Esophagus muscularis mucosa (tissue), 4 donors: ENCODE data around the gene NXT1. TPM values are rescaled to one million over a fixed set of nuclear protein-coding genes. Genes with fewer than 3 reads are reported as not detected.

ENCODE experiments used
- DNase-seq: peaks from one replicate; pipeline ENCODE4 v3.0.0-alpha.2; 2017; ENCODE audit errors: extremely low spot score
- H3K27ac ChIP-seq, 4 donors: fragments of 200-600 bp; sonication (generic); replicated peaks in 1 of 4; 1 replicate in 3 of 4; 2 replicates in 1 of 4; pipeline ENCODE4 v1.5.1; 2016 to 2019; ENCODE audit warnings: mild to moderate bottlenecking in 1 of 4
- H3K27me3 ChIP-seq, 4 donors: fragments of 200-600 bp; sonication (generic); one replicate each; pipeline versions ENCODE4 v1.5.1 to v1.6.0; 2016 to 2019
- H3K36me3 ChIP-seq, 4 donors: fragments of 200-600 bp; sonication (generic); one replicate each; pipeline ENCODE4 v1.5.1; 2016 to 2019
- H3K4me1 ChIP-seq, 4 donors: fragments of 200-600 bp; sonication (generic); one replicate each; pipeline ENCODE4 v1.5.1; 2016 to 2019
- H3K4me3 ChIP-seq, 4 donors: fragments of 200-600 bp; sonication (generic); 1 replicate in 2 of 4; 2 replicates in 2 of 4; pipeline ENCODE4 v1.5.1; 2016 to 2019; ENCODE audit warnings: mild to moderate bottlenecking in 4 of 4, moderate library complexity in 1 of 4
- H3K9me3 ChIP-seq, 4 donors: fragments of 200-600 bp; sonication (generic); 1 replicate in 3 of 4; 2 replicates in 1 of 4; pipeline ENCODE4 v1.5.1; 2016 to 2019
- EP300 ChIP-seq: sonication (generic); formaldehyde crosslinking; IDR thresholded peaks from one replicate; pipeline ENCODE4 v1.6.1; 2017; ENCODE audit warnings: antibody characterized with exemption
- POLR2A ChIP-seq: fragments of 450-650 bp; IDR thresholded peaks from one replicate; pipeline ENCODE4 v1.6.1; 2017; ENCODE audit warnings: antibody characterized with exemption, moderate library complexity, mild to moderate bottlenecking, low read depth
- POLR2AphosphoS5 ChIP-seq, 2 donors: sonication (generic); formaldehyde crosslinking; IDR thresholded peaks; one replicate each; pipeline ENCODE4 v1.6.1; 2017; ENCODE audit warnings: antibody characterized with exemption in 2 of 2
- WGBS: methylation state at CpG from one replicate; pipeline ENCODE4 v1.1.5; 2018; 5-methylcytosine and 5-hydroxymethylcytosine counted together
- intact Hi-C: fragments of 100-400 bp; cut with DNase I; formaldehyde crosslinking; loops from one replicate; pipeline ENCODE4 v1.15.1; 2023
- total RNA-seq, 4 donors: library from RNA; depleted of rRNA; stranded (reverse); fragments of >200 nt; gene quantifications; one replicate each; pipeline versions ENCODE4 v1.1.0 to v1.2.1, GENCODE V29; 2016
- TF ChIP-seq, protein P1 (sequence below), 3 experiments: fragments of 200-600 bp in 2 of 3; fragments of 450-650 bp in 1 of 3; sonication (generic) in 2 of 3; IDR thresholded peaks; one replicate each; pipeline ENCODE4 v1.5.1; 2017 to 2019; ENCODE audit warnings: antibody characterized with exemption in 3 of 3, mild to moderate bottlenecking in 2 of 3, moderate library complexity in 1 of 3

NXT1 gene
- total RNA-seq, 4 donors from 2014 or later = 19.5 to 59.0 (median 27.4) TPM

GRCh38 chr20:23339986-23340385 is 10.6 kb upstream of the NXT1 start:
- no peaks in the 10 kb centered on the region for H3K36me3 ChIP-seq
- TF ChIP-seq POLR2A = no peak
- no peak for TF ChIP-seq POLR2AphosphoS5 (IDR thresholded peaks at IDR 0.05)
- TF ChIP-seq, protein P1, sequence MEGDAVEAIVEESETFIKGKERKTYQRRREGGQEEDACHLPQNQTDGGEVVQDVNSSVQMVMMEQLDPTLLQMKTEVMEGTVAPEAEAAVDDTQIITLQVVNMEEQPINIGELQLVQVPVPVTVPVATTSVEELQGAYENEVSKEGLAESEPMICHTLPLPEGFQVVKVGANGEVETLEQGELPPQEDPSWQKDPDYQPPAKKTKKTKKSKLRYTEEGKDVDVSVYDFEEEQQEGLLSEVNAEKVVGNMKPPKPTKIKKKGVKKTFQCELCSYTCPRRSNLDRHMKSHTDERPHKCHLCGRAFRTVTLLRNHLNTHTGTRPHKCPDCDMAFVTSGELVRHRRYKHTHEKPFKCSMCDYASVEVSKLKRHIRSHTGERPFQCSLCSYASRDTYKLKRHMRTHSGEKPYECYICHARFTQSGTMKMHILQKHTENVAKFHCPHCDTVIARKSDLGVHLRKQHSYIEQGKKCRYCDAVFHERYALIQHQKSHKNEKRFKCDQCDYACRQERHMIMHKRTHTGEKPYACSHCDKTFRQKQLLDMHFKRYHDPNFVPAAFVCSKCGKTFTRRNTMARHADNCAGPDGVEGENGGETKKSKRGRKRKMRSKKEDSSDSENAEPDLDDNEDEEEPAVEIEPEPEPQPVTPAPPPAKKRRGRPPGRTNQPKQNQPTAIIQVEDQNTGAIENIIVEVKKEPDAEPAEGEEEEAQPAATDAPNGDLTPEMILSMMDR (IDR thresholded peaks at IDR 0.05) = no peak
- TF ChIP-seq EP300 = no peak
- no peak for DNase-seq
- no peaks in the 10 kb centered on the region for H3K9me3 ChIP-seq
- H3K4me3 ChIP-seq = no peak overlapping the region
- 95% methylated on average over 8 of the region's 13 CpGs for WGBS
- intact Hi-C loops = loop anchor here (5.0 to 10.0 kb wide), 2 partner anchors 285 to 648 kb away; no protein-coding TSS in a partner anchor
- no peak overlapping the region for H3K27ac ChIP-seq
- peaks cover 0 to 8% (median 6%) of the 10 kb centered on the region in 4 donors for H3K4me1 ChIP-seq
- no peaks in the 10 kb centered on the region for H3K27me3 ChIP-seq

DNA sequence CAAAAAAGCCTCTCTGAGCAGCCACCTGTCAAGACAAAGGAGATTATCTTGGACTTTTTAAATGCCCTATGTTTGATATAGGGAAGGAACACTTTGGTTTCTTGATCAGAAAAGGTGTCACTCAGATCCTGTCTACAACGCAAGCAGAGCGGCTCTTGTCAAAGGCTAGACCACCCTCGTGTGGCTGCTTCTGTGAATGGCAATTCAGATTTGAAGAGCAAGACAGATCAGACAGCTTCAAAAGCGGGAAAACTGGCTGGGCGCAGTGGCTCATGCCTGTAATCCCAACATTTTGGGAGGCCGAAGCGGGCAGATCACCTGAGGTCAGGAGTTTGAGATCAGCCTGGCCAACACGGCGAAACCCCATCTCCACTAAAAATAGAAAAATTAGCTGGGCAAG is 10.1 kb upstream of the NXT1 start:
- H3K27me3 ChIP-seq = no peaks in the 10 kb centered on the region
- whole genome bisulfite sequencing = 49% methylated on average over 9 of the region's 9 CpGs
- H3K4me3 ChIP-seq = no peak overlapping the region
- H3K27ac ChIP-seq = no peak overlapping the region
- intact Hi-C loops = loop anchor here (10.0 kb wide), 1 partner anchor 286 kb away; no protein-coding TSS in a partner anchor
- H3K36me3 ChIP-seq = no peaks in the 10 kb centered on the region
- peaks cover 0 to 8% (median 6%) of the 10 kb centered on the region in 4 donors for H3K4me1 ChIP-seq
- no peak for TF ChIP-seq POLR2AphosphoS5 (IDR thresholded peaks at IDR 0.05)
- TF ChIP-seq, protein P1 (IDR thresholded peaks at IDR 0.05) = peak; percentile 52 to 64 (median 59)
- H3K9me3 ChIP-seq = no peaks in the 10 kb centered on the region
- no peak for DNase-seq

DNA sequence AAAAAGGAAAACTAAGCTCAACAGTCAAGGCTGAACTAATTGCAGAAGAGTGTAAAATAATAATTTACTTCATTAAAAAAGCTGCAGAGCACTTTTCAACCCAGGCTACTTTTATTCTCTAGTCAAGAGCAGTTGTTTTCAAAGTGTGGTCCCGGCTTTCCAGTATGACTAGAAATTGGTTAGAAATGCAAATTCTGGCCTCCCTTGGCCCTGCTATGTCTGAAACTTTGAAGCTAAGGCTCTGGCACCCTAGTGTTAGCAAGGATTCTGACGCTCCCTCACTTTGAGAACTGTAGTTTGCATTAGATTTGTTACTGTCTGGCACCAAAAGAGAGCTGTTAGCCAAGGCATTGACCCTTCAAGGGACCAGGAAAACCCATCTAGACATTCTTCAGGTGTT is 9.5 kb upstream of the NXT1 start:
- WGBS = 61% methylated on average over 2 of the region's 2 CpGs
- H3K4me3 ChIP-seq = no peak overlapping the region
- no peak overlapping the region for H3K27ac ChIP-seq
- TF ChIP-seq EP300 = no peak
- intact Hi-C loops = loop anchor here (10.0 kb wide), 1 partner anchor 286 kb away; no protein-coding TSS in a partner anchor
- H3K4me1 ChIP-seq = peaks cover 0 to 8% (median 6%) of the 10 kb centered on the region in 4 donors
- no peaks in the 10 kb centered on the region for H3K9me3 ChIP-seq
- no peaks in the 10 kb centered on the region for H3K27me3 ChIP-seq
- DNase-seq = no peak
- H3K36me3 ChIP-seq = no peaks in the 10 kb centered on the region

- WGBS = 100% methylated on average over 1 of the region's 1 CpG
- TF ChIP-seq EP300 (no peak), POLR2AphosphoS5 (IDR thresholded peaks at IDR 0.05) (no peak), POLR2A (no peak)
- TF ChIP-seq, protein P1 (IDR thresholded peaks at IDR 0.05) = no peak
- no peak overlapping the region for H3K4me3 ChIP-seq
- no peaks in the 10 kb centered on the region for H3K27me3 ChIP-seq
- no peaks in the 10 kb centered on the region for H3K9me3 ChIP-seq
- H3K27ac ChIP-seq = no peak overlapping the region
- peaks cover 0 to 8% (median 4%) of the 10 kb centered on the region in 4 donors for H3K4me1 ChIP-seq
- DNase-seq = no peak
- intact Hi-C loops = loop anchor here (10.0 kb wide), 1 partner anchor 289 kb away; no protein-coding TSS in a partner anchor
- H3K36me3 ChIP-seq = no peaks in the 10 kb centered on the region
Observed at GRCh38 chr20:23343590-23343989, 7.0 kb upstream of the NXT1 start.

- H3K4me3 ChIP-seq = no peak overlapping the region
- DNase-seq = no peak
- intact Hi-C loops = loop anchor here (10.0 kb wide), 1 partner anchor 290 kb away; no protein-coding TSS in a partner anchor
- TF ChIP-seq POLR2A (no peak), POLR2AphosphoS5 (IDR thresholded peaks at IDR 0.05) (no peak), EP300 (no peak)
- TF ChIP-seq, protein P1 (IDR thresholded peaks at IDR 0.05) = no peak
- no peaks in the 10 kb centered on the region for H3K27me3 ChIP-seq
- H3K36me3 ChIP-seq = no peaks in the 10 kb centered on the region
- WGBS = 85% methylated on average over 2 of the region's 5 CpGs
- H3K9me3 ChIP-seq = no peaks in the 10 kb centered on the region
- peaks cover 5 to 14% (median 9%) of the 10 kb centered on the region in 4 donors for H3K4me1 ChIP-seq
- no peak overlapping the region for H3K27ac ChIP-seq
Observed at GRCh38 chr20:23344336-23344735, 6.3 kb upstream of the NXT1 start.
